SH-SY5Y (cell line): ENCODE measurements around the gene RIMS3.

Experiments
- GATA2 ChIP-seq: IDR thresholded peaks from 2 replicates; pipeline ENCODE4 v1.6.1; 2011; ENCODE audit warnings: mild to moderate bottlenecking, low read depth, low read length
- GATA3 ChIP-seq: IDR thresholded peaks from 2 replicates; pipeline ENCODE4 v1.6.1; 2011; ENCODE audit warnings: low read depth, mild to moderate bottlenecking, low read length, moderate library complexity

DNA sequence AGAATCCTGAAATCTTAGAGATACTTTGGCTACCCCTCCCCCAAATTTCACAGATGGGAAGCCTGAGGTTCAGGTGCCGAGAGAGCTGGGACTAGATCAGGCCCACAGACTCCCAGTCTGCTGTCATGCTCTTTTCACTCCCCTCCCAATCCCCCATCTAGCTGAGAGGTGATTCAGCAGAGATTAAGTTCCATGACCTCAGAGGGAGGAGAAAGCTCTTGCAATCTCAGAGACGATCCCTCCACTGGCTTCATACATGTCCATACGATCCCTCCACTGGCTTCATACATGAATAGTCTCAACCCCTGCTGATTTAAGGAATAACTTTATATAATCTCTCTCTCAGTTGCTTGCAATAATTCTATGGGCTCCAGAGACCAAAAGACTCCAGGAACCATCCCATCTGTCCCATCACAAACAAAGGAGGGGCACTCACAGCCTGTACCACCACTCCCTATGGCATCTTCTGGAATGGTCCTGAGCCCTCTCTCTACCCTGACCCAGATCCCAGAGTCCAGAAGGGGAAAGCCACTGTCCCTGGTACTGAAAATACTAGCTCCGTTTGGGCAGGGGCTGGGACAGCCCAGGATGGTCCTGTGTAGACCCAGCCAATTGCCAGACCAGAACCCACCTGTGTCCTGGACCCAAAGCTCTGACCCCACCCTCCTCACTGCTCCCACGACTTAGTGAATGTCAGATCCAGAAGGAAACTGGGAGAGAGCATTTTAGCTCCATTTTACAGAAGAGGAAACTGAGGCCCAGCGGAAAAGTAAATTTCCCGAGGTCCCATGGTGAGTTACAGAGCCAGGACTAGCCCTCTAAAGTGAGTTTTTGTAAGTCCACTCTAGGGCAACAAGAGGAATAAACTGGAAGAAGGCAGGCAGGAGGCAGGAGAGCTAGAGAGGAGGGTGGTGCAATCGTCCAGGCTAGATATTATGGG lies 27.1 kb downstream of the RIMS3 start:
- TF ChIP-seq GATA2 (no peak), GATA3 (no peak)
